HG02759 (cell line): Measurements from ENCODE around the gene KIAA0930.
"Not testable (repeated sequence)": the region's sequence is repeated elsewhere in the genome, so short reads cannot be mapped to it uniquely, and the experiment has no call there.

Experiments
- ATAC-seq: cut with Tn5 transposase; IDR thresholded peaks from one replicate; pipeline ENCODE4 v1.9.1; 2021; ENCODE audit warnings: mild to moderate bottlenecking, moderate library complexity; ENCODE audit not compliant: unreplicated experiment

KIAA0930 gene

DNA sequence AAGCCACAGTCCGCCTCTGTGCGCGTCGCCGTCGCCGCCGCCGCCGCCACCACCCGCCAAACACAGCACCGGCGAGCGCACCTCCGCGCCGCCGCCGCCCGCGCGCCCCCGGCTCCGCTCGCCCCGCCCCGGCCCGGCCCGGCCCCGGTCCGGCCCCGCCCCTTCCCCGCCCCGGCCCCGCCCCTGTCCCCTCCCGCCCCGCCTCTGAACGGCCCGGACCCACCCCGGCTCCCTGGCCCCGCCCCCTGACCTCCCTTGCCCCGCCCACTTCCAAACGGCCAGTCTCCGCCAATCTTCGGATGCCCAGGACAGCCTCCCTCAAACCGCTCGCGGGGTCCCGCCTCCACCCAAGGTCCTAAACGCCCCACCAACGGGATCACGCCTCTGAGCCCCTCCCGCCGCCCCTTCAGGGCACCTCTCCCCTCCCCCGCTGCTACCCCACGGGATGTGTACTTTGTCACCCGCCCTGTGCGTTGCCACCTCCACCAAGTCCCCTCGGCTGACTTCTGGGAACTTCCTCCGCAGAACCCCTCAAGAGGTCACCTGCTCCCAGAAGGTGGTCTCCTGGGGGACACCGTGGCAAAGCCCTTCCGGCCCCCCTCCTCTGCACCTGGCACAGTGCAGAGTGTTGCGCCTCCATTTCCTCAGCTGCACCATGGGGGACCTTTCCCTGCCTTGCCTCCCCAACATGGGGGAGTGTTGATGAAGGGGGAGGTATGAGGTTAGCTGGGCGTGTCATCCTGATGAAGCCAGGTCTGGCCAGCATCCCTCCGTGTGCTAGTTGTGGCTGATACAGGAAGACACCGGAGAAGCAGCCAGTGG lies at the start of gene KIAA0930:
TSS of gene KIAA0930 (minus strand) at position 85 of the 822 bp plus-strand sequence. CDS start 191 bp downstream, outside the sequence.
- peak; percentile 59 for ATAC-seq

DNA sequence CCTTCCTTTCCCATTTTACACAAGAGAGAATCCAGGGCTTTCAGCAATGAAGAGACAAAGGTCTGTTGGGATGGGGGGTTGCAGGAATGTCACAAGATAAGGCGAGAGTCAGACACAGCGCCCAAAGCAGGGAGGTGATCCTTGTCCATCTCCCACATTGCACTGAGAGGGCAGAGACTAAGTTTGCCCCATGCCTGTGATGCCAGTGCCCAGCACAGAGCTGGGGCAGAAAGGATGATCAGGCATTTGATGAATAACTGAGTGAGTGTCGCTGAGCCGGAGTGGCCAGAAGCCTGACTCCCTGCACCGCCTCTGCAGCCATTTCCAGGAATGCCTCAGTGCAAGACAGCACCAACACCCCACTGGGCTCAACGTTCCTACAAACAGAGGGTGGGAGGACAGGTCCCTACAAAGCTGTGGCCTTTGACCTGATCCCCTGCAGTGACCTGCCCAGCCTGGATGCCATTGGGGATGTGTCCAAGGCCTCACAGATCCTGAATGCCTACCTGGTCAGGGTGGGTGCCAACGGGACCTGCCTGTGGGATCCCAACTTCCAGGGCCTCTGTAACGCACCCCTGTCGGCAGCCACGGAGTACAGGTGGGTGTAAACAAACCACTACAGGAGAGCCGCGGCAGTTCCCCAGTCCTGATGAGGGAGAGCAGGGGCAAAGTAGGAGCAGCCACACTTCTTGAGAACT lies 46.3 kb upstream of the KIAA0930 start:
- no peak for ATAC-seq

DNA sequence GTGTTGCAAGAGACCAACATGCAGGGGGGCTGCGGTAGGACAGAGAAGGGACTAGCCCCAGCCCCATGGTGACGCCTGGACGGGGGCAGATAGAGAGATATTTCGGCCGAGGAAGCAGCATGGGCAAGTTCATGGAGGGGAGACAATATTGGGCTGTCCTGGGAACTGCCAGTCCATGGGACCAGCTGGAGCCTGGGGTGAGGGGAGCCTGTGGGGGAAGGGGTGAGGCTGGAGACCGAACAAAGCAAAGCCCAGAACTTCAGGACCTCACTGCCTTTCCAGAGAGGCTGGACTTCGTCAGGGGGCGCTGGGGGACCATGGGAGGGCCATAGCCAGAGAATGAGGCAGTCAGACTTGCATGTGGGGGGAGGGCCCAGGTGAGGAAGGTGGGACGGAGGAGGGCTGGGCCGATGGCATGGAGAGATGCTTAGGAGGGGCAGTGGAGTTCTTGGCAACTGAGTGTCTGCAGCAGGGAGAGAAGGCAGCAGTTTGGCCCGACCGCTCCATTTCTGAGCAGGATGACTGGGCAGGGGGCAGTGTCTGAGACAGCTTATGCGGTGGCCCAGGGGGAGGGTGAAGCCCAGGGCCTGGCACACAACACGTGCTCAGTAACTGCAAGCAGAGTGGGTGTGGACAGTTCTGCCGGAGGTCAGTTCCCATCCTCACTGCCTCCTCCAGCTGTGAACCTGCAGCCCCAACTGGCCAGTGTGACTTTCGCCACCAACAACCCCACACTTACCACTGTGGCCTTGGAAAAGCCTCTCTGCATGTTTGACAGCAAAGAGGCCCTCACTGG lies 44.8 kb upstream of the KIAA0930 start:
- ATAC-seq: no peak

DNA sequence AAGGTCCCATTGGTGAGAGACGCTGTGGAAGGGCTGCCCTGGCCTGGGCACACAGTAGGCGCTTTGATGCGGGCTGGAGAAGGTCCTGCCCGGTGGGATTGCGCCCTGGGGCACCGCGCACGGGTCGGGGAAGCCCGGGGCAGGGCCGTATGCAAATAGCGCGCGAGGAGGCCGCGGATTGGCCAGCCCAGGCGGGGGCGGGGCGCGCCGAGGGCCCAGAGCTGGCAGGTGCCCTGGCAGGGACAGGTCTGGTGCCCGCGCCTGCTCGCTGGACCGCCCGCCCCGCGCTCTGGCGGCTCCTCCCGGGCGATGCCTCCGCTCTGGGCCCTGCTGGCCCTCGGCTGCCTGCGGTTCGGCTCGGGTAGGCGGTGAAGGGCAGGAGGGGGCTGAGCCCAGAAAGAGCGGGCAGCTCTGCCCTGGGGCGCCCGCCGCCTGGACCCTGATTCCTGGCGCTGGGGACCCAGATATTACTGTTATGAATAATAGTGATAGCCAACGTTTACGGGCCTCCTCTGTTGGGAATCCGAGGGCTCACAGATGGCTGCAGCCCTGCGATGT lies 44.1 kb upstream of the KIAA0930 start, which contains the start of gene UPK3A:
TSS of gene UPK3A (plus strand) at position 245 of the 558 bp plus-strand sequence. CDS start at position 310, 65 bp downstream.
- ATAC-seq: no peak

DNA sequence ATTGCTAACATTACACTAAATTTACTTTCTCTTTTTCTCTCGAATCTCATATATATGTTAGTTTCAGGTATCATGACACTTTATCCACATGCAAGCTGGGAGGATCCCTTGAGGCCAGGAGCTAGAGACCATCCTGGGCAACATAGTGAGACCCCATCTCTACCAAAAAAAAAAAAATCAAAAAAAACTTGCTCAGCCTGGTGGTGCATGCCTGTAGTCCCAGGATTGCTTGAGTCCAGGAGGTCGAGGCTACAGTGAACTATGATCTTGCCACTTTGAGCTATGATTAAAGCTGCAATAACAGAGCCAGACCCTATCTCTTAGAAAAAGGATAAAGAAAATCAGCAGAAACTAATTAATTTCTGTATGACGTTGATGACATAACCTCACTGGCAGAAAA lies 40.3 kb upstream of the KIAA0930 start:
- ATAC-seq: no peak

DNA sequence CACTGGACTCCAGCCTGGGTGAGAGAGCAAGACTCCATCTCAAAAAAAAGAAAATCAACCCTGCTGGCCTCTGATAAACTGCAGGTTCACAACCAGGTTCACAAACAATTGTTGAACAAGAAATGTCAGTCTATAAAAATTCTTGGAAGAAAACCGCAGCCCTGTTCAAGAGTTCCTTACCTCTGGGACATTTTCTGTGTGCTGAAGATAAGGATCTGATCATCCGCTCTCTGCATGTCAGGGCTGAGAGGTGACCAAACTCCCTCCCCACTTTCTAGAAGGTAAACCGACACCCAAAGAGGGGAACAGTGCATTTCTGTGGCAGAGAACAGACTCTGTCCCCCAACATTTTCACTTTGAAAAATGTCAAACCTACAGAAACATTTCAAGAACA lies 39.9 kb upstream of the KIAA0930 start:
- ATAC-seq: no peak

DNA sequence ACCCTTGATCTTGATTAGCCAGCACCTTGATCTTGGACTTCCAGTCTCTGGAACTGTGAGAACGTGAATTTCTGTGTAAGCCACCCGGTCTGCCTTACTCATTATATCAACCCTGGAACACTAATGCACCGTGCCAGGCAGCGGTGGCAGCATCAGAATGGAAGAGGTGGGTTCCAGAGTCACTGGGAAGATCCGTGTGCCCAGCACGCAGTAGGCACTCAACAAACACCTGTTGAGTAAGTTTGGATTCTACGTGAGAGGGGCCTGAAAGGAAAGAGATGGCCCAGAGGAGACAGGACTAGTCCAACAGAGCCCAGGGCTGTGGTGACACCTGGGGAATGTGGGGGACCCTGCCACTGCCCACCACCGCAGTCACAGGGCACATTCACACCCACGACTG lies 37.4 kb upstream of the KIAA0930 start:
- no peak for ATAC-seq

DNA sequence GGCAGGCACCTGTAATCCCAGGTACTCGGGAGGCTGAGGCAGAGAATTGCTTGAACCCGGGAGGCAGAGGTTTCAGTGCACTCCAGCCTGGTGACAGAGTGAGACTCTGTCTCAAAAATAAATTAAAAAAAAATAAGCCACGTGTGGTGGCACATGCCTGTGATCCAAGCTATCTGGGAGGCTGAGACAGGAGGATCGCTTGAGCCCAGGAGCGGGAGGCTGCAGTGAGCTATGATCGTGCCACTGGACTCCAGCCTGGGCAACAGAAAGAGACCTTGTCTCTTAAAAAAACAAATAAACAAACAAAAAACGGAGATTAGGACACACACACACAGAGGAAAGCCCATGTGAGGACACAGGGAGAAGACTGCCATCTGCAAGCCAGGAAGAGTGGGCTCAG lies 37.0 kb upstream of the KIAA0930 start:
- not testable (repeated sequence) for ATAC-seq

DNA sequence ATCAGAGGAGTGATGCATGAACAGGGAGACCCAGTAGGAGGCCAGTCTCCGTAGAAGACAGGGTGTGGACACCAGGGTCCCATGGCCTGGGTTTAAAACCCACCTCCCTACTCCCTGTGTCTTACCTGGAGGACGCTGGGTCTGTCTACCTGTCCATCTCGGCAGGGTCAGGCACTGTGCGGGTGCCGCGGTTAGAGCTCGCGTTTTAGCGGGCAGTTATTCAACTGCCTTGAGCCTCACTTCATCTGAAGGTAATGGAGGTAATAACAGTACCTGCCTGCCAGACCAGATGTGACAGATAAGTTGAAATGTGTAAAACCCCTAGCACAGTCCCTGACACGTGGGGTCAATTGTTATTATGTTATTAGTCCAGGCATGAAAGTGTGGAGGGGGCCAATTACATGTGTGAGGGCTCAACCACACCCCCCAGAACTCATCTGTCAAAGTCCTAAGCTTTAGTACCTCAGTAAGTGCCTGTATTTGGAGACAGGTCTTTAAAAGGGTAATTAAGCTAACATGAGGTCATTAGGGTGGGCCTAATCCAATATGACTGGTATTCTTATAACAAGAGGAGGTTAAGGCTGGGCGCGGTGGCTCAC lies 35.9 kb upstream of the KIAA0930 start:
- no peak for ATAC-seq

DNA sequence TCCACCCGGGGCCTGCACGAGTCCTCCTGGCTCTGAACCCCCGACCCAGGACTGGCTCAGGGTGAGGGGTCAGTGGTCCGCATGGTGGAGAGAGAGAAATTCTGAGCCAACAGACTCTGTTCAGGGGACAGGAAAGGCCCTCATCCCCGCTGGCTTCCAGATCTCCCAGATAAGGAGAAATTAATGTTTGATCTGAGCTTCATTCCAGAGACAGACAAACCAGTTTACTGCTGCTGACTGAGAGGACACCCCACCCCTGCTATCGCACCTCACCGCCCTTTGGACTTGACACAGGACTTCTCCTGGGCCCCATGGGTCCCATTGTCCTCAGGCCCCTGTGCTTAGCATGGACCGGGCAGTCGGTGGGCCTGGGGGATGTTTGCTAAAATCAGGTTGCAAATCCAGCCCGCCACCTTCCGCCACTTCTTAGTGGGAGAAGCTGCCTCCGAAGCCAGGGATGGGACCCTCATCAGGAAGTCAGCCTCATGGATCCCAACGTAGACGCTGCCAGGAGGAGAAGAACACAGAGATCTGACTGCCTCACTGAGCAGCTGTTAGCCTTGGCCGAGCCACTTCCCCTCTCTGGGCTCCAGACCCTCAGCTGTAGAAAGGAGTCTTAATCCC lies 32.9 kb upstream of the KIAA0930 start:
- ATAC-seq: no peak

DNA sequence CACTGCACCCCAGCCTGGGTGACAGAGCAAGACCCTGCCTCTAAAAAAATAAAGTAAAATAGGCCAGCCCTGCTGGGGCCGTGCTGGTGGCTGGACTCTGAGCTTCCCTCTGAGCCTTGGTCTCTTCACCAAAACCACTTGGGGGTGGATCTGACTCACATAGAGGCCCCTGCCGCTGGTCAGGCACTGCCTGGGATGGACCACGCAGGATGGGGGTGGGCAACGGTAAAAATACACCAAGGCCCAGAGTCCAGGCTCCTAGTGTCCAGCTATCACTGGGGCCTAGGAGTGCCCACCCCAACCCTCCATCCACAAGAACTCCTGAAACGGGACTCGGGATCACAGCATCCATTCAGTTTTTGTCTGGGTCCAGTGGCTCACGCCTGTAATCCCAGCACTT lies 31.8 kb upstream of the KIAA0930 start:
- no peak for ATAC-seq

DNA sequence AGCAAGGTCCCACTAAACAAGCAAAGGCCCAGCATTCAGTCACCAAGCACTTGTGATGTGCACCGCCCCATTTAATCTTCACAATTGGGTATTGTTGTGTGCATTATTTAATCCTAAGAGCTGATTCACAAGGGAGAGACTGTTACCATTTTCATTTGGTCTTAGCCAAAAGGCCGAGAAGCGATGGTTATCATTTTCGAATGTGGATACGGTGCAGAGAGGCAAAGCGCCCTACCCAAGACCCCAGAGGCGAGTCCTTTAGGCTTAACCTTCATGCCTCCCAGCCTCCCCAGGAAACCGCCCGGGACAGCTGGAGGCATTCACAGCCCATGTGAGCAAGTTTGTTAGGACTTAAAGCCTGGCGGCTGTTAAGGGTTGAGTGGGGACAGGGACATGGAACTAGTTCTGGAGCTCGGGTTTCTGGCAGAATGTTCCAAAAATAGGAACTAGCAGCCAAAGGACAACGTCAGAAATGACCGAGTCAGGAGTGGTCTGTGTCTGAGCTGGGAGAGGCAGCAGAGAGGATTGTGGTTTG lies 31.0 kb upstream of the KIAA0930 start:
- ATAC-seq: no peak

DNA sequence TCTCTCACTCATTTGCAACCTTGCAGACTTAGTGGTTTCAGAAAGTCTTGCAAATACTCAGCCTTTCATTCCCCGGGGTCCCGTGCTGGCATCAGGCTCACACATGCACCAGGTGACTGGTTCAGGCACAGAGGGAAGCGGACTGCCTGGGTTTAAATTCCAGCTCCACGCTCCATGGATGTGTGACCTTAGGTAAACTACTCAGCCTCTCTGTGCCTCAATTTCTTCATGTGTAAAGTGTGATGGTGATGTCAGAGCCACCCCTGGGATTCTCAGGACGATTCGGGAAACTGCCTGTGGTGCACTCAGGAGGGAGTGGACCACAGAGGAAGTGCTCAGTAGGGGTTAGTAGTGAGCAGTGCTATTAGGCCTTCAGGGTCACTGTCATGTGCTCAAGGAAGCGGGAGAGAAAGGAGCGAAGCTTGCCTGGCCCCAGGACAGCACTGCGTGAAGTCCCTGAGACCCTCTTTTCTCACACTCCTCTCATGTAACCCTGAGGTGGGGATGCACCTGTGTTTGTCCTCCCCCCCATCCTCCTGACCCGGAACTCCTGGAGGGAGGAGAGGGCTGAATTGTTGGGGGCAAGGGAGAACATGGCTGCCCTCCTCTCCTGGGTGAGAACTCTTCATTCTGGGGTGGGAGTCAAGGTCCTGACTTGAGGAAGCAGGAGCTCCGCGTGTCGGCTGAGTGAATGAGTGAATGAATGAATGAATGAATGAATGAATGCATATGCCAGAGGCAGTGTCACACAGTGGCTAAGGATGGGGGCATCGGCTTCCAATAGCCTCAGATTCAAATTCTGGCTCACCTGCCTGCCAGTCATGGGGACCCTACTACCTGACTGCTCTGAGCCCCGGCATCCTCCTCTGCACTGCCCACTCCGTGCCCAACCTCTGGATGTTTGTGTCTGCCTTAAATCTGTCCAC lies 29.7 kb upstream of the KIAA0930 start:
- ATAC-seq: no peak

DNA sequence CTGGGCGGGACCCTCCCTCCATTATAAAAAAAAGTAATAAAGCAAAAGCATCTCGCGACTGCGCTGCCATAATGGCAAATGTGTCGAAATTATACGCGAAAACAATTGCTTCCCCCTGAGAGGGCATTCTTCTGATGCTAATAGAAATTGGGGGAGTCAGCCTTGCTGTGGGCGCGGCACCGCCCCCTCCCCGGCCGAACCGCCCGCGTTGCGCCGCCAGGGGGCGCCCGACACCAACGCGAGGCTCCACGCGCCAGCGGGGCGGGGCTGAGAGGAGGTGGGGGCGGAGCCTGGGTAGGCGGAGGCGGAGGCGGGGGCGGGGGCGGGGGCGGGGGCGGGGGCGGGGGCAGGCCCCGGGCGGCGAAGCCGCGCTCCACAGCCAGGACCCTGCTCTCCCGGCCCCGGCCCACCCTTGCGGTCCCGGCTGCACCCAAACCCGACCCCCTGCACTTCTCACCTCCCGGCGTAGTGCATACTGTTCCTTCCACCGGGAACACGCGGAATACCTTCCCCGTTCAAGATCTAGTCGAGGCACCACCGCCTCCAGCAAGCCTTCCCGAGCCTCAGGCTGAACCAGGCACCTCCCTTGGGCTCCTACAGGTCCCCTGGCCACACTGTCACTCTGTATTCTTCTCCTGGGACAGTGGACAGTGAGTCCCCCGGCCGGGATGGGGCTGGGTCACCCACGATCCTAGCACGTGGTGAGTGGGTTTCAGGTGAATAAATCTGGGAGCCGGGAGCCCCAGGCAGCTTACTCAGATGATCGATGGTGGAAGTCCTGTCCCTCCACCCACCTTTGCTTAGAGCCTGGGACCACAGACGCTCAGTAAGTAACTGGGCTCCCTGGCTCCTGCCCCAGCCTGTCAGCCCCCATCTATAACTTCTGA lies 28.5 kb upstream of the KIAA0930 start:
- peak; percentile 84 for ATAC-seq

DNA sequence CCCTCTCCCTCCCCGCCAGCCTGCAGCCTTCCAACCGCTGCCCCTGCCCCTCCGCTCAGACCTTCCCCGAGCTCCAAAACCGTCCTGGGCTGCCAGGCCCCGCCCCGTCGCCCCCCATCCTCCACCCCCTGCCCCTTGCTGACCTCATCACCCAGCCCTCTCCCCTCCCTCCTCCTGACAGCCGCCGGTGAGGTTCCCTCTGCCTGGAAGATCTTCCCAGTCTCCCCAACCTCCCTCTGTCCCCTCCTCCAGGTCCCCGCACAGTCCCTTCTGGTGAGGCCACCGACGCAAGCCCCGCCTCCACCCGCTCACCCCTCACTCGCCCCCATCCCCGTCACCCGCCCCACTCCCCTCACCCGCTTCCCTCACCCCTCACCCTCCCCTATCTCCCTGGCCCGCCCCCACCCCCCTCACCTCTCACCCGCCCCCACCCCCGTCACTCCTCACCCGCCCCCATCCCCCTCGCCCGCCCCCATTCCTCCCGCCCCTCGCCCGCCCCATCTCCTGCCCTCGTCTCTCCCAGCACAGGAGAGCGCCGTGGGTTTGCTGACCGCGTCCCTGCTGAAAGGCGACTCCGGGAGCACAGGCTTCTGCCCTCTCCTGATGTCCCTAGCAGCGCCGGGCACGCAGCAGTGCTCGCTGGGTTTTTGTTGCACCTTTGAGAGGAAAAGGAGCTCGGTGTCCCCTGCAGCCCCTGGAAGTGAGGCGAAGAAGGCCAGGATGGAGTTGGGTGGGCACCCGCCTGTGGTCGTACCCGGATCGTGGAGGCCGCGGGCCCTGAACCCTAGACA lies 27.7 kb upstream of the KIAA0930 start:
- no peak for ATAC-seq

DNA sequence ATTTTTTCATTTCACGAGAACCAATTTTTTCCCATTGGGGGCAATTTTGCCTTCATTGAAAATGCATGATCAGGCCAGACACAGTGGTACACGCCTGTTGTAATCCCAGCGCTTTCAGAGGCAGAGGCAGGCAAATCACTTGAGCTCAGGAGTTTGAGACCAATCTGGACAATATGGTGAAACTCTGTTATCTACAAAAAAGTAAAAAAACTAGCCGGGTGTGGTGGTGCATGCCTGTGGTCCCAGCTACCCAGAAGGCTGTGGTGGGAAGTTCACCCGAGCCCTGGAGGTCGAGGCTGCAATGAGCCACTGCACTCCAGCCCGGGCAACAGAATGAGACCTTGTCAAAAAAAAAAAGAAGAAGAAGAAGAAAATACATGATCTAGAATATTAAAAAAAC lies 24.8 kb upstream of the KIAA0930 start:
- no peak for ATAC-seq
